ENCODE data around the gene WWP2.

Gene WWP2

DNA sequence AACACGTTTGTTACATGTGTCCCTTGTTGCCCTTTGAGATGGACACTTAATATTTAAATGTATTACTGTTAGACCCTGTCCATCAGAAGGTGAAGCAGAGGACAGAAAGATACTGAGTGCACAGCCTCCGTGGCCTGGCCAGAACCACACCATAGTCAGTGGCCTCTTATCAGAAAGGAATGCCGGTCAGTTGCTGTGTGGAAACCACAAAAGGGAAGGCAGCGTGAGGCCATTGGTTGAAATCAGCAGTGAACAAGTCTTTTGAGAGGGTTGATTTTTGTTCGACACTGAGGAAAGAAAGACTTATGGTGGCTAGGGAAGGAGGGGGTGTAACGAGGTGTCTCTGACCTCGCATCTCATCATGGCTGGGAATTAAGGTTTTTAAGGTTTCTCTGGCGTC, 103.6 kb downstream of the WWP2 start:
- H3K27ac ChIP-seq, result no peak overlapping the region
- TF ChIP-seq, protein P1, sequence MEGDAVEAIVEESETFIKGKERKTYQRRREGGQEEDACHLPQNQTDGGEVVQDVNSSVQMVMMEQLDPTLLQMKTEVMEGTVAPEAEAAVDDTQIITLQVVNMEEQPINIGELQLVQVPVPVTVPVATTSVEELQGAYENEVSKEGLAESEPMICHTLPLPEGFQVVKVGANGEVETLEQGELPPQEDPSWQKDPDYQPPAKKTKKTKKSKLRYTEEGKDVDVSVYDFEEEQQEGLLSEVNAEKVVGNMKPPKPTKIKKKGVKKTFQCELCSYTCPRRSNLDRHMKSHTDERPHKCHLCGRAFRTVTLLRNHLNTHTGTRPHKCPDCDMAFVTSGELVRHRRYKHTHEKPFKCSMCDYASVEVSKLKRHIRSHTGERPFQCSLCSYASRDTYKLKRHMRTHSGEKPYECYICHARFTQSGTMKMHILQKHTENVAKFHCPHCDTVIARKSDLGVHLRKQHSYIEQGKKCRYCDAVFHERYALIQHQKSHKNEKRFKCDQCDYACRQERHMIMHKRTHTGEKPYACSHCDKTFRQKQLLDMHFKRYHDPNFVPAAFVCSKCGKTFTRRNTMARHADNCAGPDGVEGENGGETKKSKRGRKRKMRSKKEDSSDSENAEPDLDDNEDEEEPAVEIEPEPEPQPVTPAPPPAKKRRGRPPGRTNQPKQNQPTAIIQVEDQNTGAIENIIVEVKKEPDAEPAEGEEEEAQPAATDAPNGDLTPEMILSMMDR (conservative IDR thresholded peaks at IDR 0.05), result no peak

DNA sequence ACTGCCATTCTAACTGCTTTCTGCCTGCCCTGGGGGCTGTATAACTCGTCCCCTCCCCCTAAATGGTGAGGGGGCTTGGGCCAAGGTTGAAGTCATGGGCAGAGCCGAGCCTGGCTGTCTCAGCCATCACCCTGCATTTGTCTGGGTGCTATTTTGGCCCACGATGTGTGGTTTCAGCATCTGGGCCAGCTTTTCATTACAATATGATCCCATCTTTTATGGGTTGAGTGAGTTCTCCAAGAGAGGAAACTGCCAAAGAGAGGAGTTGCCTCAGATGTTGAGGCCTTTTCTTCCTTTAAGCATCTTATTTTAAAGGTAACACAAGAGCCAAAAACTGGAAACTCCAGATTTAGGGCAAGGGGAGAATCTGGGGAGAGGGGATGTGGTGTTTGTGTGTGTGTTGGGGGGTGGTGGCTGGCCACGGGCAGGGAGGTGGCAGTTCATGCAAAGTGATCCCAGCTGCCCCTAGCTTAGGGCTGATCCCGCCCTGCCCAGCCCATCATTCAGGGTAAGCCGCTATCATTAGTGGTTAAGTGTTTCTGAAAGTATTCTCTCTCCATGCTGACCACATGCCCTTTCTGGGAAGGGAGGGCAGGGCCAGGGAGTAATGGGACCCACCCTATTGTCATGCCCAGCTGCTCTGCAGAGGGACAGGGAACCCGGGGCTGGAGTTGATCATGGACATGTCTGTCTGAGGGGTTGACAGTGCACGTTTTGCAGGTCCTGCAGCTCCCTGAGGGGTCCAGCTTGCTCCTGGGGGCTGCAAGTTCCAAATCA, 105.8 kb downstream of the WWP2 start:
- no peak overlapping the region for H3K27ac ChIP-seq
- TF ChIP-seq, protein P1 (conservative IDR thresholded peaks at IDR 0.05), result no peak

- TF ChIP-seq, protein P1 (conservative IDR thresholded peaks at IDR 0.05), result no peak
Measured at GRCh38 chr16:69870761-69871160, 108.6 kb downstream of the WWP2 start.

DNA sequence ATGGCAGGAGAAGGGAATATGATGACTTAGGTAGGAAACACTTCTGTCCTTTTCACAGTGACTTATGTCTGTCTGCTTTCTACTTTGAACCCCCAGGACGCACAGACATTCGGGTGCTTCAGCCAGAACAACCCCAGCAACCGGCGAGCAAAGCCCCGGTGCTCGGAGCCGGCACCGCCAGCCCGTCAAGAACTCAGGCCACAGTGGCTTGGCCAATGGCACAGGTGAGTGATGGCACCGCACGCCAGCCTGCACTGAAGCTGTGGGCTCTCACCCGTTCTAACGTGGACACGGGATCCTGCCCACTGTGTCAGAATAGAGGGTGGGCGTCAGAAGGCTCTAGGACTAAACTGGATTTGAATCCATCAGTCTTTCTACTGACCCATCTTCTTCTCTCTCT, 109.6 kb downstream of the WWP2 start:
- H3K27ac ChIP-seq, result no peak overlapping the region
- TF ChIP-seq, protein P1 (conservative IDR thresholded peaks at IDR 0.05), result no peak

More at GRCh38 chr16:69870761-69871160, 108.6 kb downstream of the WWP2 start:
- no peak overlapping the region for H3K27ac ChIP-seq

GRCh38 chr16:69872888-69873287, 110.8 kb downstream of the WWP2 start:
- TF ChIP-seq, protein P1 (conservative IDR thresholded peaks at IDR 0.05), result no peak
- no peak overlapping the region for H3K27ac ChIP-seq

- TF ChIP-seq, protein P1 (conservative IDR thresholded peaks at IDR 0.05), result no peak
- H3K27ac ChIP-seq, result no peak overlapping the region
Measured at GRCh38 chr16:69873783-69874182, 111.7 kb downstream of the WWP2 start.

DNA sequence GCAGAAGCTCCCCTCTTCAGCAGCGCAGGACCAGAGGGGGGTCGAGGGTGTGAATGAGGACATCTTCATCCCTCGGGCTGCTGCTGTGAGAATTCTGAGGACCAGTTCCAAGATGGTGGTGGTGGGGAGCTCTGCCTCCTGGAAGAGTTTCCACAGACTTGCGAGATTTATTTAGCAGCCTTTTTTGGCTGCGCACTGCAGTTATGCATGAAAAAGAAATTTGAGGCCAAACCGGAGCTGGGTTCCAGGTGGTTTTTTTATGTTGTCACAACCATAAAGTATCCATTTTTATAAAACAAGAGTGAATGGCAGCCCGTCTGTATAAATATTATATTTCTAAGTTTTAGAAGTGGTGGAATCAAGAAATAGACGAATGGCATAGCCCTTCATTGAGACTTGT, 112.1 kb downstream of the WWP2 start:
- TF ChIP-seq, protein P1 (conservative IDR thresholded peaks at IDR 0.05), result no peak
- no peak overlapping the region for H3K27ac ChIP-seq
